ENCODE data around the gene MAP3K10.

The MAP3K10 gene

DNA sequence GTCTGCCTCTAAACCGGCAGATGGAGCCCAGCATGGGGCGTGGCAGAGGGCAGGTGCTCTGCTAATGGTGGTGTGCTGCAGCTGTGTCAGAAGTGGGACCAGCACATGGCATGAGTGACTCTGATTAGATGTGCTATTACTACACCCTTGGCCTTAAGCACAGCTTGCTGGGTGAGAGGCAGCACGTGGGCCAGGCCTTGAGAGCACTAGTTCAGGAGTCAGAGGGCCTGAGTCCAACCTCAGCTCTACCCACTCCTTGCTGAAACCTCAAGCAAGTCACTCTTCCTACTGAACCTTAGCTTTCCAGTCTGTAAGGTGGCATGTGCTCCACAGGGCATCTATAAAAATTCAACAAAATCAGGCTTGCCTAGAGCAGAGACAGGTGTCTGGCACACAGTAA lies 71.2 kb downstream of the MAP3K10 start:
- no peak for DNase-seq (ENCODE audit: low read depth)
- TF ChIP-seq MYC (IDR thresholded peaks at IDR 0.05; ENCODE audit: low read depth, low read length): no peak
- TF ChIP-seq, protein P1, sequence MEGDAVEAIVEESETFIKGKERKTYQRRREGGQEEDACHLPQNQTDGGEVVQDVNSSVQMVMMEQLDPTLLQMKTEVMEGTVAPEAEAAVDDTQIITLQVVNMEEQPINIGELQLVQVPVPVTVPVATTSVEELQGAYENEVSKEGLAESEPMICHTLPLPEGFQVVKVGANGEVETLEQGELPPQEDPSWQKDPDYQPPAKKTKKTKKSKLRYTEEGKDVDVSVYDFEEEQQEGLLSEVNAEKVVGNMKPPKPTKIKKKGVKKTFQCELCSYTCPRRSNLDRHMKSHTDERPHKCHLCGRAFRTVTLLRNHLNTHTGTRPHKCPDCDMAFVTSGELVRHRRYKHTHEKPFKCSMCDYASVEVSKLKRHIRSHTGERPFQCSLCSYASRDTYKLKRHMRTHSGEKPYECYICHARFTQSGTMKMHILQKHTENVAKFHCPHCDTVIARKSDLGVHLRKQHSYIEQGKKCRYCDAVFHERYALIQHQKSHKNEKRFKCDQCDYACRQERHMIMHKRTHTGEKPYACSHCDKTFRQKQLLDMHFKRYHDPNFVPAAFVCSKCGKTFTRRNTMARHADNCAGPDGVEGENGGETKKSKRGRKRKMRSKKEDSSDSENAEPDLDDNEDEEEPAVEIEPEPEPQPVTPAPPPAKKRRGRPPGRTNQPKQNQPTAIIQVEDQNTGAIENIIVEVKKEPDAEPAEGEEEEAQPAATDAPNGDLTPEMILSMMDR (IDR thresholded peaks at IDR 0.05; ENCODE audit: low read depth, low read length): no peak
- TF ChIP-seq, protein P2, sequence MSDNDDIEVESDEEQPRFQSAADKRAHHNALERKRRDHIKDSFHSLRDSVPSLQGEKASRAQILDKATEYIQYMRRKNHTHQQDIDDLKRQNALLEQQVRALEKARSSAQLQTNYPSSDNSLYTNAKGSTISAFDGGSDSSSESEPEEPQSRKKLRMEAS (IDR thresholded peaks at IDR 0.05; ENCODE audit: low read depth, low read length): no peak
- H3K4me3 ChIP-seq (ENCODE audit: low read depth, low read length): no peak overlapping the region

- no peak overlapping the region for H3K4me3 ChIP-seq (ENCODE audit: low read depth, low read length)
- no peak for TF ChIP-seq POLR2A (IDR thresholded peaks at IDR 0.05; ENCODE audit: extremely low read depth, insufficient read length)
- DNase-seq (ENCODE audit: low read depth): no peak
Measured at GRCh38 chr19:40263440-40264313, 72.5 kb downstream of the MAP3K10 start.

DNA sequence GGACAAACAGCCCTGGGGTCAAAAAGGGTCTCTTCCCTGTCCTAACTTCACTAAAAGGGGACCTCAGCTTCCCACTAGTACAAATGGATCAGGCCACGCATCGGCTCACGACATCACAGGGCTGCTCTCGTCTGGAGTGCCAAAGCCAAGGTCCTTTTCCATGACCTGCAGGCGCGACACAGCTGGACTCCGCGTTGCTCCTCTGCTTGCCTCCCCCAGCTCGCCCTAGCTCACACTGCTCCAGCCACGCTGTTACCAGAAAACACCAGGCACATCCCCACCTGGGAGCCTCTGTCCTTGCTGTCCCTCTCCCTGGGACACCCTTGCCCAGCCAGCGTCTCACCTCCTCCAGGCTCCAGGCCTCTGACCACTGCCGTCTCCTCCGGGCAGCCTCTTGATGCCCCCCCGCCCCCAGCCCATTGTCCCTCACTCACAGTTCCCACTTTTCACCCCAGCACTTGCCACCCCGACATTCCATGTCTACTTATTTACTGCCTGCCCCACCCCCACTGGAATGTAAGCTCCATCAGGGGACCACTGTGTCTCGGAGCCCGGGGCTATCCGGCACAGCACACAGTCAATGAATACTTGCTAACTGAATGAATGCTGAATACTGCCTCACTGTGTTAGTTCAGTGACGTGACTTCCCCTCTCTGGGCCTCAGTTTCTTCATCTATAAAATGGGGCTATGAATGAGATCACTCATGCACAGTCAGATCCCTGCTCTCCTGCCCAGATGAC lies 73.3 kb downstream of the MAP3K10 start:
- TF ChIP-seq MYC (IDR thresholded peaks at IDR 0.05; ENCODE audit: low read depth, low read length): no peak
- TF ChIP-seq, protein P2 (IDR thresholded peaks at IDR 0.05; ENCODE audit: low read depth, low read length): no peak
- TF ChIP-seq POLR2A (IDR thresholded peaks at IDR 0.05; ENCODE audit: extremely low read depth, insufficient read length): no peak
- TF ChIP-seq, protein P1 (IDR thresholded peaks at IDR 0.05; ENCODE audit: low read depth, low read length): no peak
- no peak overlapping the region for H3K4me3 ChIP-seq (ENCODE audit: low read depth, low read length)
- no peak for DNase-seq (ENCODE audit: low read depth)

Data from NB4 (cell line).